Measurements from ENCODE around the gene GFY.

Gene GFY

DNA sequence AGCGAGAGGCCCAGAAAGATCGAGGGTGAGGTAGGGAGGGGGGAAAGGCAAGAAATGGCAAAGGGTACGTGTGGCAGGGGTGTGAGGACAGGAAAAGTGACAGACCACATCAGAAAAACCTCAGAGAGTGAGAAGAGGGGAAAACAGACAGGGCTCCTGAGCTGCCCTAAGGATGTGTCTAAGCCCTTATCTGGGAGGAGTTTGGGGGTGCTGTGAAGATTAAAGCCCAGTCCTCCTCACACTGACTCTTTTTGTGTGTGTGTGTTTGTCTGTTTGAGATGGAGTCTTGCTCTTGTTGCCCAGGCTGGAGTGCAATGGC lies 1.2 kb upstream of the GFY start:
- no peak overlapping the region for H3K27ac ChIP-seq
- TF ChIP-seq, protein P1, sequence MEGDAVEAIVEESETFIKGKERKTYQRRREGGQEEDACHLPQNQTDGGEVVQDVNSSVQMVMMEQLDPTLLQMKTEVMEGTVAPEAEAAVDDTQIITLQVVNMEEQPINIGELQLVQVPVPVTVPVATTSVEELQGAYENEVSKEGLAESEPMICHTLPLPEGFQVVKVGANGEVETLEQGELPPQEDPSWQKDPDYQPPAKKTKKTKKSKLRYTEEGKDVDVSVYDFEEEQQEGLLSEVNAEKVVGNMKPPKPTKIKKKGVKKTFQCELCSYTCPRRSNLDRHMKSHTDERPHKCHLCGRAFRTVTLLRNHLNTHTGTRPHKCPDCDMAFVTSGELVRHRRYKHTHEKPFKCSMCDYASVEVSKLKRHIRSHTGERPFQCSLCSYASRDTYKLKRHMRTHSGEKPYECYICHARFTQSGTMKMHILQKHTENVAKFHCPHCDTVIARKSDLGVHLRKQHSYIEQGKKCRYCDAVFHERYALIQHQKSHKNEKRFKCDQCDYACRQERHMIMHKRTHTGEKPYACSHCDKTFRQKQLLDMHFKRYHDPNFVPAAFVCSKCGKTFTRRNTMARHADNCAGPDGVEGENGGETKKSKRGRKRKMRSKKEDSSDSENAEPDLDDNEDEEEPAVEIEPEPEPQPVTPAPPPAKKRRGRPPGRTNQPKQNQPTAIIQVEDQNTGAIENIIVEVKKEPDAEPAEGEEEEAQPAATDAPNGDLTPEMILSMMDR (conservative IDR thresholded peaks at IDR 0.05), result no peak

DNA sequence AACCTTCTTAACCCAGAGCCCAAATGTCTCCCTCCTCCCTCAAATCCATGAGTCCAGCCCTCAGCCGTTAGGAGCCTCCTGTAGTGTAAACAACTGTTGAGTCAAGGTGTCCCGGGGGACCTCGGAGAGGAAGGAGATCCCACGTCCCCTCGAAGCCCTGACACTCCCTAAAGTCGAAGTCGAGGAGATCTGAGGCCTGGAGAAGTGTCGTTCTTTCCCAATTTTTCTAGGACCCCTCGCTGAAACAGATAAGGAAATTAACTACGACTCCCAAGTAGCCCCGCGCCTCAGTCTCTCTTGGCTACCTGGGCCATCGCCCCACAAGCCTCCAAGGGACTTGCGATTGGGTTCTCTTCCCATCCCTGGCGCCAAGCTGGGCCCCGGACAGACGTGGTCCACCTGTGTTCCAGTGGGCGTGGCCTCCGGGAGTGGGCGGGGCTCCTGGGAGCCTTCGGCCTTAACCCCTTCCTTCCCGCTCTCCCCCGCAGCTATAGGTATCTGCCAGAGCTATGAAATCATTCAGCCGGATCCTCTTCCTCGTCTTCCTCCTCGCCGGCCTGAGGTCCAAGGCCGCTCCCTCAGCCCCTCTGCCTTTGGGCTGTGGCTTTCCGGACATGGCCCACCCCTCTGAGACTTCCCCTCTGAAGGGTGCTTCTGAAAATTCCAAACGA lies 869 bp downstream of the GFY start:
- H3K27ac ChIP-seq, result no peak overlapping the region
- TF ChIP-seq, protein P1 (conservative IDR thresholded peaks at IDR 0.05), result no peak

DNA sequence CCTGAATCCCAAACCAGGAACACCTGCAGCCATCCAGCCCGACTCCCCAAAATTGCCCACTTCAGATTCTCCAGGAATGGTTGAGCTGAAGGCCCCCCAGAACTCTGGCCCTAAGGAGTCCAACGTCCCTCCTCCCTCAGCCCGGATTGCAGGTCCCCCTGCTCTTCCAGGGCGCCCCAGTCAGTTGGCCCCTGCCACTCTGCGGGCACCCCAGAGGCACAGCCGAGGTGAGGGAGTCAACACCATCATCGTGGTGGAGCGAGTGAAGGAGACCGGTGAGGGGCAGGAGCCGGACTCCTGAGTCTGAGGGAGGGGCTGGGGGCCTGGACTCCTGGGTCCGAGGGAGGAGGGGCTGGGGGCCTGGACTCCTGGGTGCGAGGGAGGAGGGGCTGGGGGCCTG lies 2.2 kb downstream of the GFY start:
- TF ChIP-seq, protein P1 (conservative IDR thresholded peaks at IDR 0.05), result no peak
- H3K27ac ChIP-seq, result no peak overlapping the region

- peak overlapping the region; percentile 42; the same call in 1 of the 2 replicates for H3K27ac ChIP-seq
- TF ChIP-seq, protein P1 (conservative IDR thresholded peaks at IDR 0.05), result no peak
Measured at GRCh38 chr19:49427855-49428546, 2.8 kb downstream of the GFY start.

DNA sequence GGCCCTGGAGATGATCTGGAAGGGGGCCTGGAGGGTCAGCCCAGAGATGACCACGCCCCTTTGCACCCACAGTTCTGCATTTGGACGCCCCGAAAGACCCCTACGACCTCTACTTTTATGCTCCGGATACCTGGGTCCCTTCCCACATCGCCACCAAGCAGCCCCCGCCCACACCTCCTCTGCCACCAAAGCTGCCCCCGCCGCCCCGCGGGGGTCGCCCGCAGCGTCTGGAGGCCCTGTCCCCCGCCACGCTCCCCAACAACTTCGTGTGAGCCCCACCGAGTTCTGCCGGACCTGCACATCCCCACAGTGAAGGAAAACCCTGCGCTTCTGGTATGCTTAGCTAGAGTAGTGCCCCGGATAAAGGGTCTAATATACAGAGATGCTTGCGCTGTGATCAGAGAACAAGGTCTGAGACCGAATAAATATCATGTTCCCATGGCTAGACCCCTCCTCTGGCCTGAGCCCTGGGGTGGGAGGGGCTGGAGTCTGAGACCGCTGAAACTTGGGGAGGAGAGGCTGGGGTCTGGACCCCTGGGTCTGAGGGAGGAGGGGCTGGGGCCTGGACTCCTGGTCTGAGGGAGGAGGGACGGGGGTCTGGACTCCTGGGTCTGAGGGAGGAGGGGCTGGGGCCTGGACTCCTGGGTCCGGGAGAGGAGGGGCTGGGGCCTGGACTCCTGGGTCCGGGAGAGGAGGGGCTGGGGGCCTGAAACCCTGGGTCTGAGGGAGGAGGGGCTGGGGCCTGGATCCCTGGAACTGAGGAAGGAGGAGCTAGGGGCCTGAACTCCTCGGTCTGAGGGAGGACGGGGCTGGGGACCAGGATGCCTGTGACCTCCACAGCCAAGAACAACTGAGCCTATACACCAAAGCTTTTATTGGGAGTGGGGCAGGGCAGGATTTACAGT lies 3.6 kb downstream of the GFY start:
- peak overlapping the region; percentile 42; the same call in 1 of the 2 replicates for H3K27ac ChIP-seq
- TF ChIP-seq, protein P1 (conservative IDR thresholded peaks at IDR 0.05), result no peak

DNA sequence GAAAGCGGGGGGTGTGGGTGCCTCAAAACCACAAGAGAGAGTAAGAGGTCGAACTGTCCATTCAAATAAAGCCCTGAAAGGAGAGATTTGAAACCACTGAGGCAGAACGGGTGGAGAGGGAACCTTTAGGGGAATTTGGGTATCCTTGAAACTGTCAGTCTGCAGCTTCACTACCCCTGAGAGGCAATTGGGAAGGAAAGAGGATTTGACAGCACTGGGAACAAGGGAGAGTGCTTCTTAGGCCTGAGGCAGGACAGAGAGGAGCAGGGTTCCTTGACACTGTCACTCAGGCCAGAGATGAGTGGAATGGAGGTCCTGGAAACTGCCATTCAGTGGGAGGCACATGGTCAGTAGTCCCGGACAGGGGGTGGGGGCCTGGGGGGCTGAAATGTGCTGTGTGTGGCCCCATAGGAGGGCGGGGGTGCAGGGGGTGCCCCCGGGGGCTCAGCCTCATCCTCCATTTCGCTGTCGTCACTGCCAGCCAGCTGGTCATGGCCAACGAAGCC lies 5.0 kb downstream of the GFY start:
- H3K27ac ChIP-seq, result no peak overlapping the region
- TF ChIP-seq, protein P1 (conservative IDR thresholded peaks at IDR 0.05), result no peak

Data from VCaP (cell line).